Measurements from ENCODE around the gene ZNF521. TPM values are rescaled to one million over a fixed set of nuclear protein-coding genes. Genes with fewer than 3 reads are reported as not detected.

ZNF521 gene
- total RNA-seq, 1 experiment from 2014 or later, result not detected

- Mint-ChIP-seq H3K27ac (ENCODE audit: low read depth, unreplicated experiment) (no peak overlapping the region), H3K9me3 (ENCODE audit: unreplicated experiment) (no peaks in the 10 kb centered on the region)
- no TSS peak for BruUV-seq (replicated peaks)
Measured at GRCh38 chr18:25166113-25166512, 185.9 kb downstream of the ZNF521 start.

GRCh38 chr18:25164848-25165811 lies 186.8 kb downstream of the ZNF521 start:
- no peak for DNase-seq (ENCODE audit: unreplicated experiment)
- no peaks in the 10 kb centered on the region for H3K36me3 Mint-ChIP-seq (ENCODE audit: insufficient read depth, unreplicated experiment)
- intact Hi-C loops (cut with micrococcal nuclease), result no loop called here
- H3K27me3 Mint-ChIP-seq (ENCODE audit: insufficient read depth, unreplicated experiment), result no peaks in the 10 kb centered on the region
- CTCF ChIA-PET, result interaction anchor here (0.6 kb wide), 1 partner anchor 159 kb away, joined by 4 read pairs; no protein-coding TSS in a partner anchor
- no peaks in the 10 kb centered on the region for H3K9me3 Mint-ChIP-seq (ENCODE audit: unreplicated experiment)
- BruUV-seq (replicated peaks), result no TSS peak
- no peaks in the 10 kb centered on the region for H3K4me1 Mint-ChIP-seq (ENCODE audit: insufficient read depth, unreplicated experiment)
- H3K4me3 Mint-ChIP-seq (ENCODE audit: unreplicated experiment), result peak overlapping the region; percentile 56
- TF ChIP-seq, protein P1, sequence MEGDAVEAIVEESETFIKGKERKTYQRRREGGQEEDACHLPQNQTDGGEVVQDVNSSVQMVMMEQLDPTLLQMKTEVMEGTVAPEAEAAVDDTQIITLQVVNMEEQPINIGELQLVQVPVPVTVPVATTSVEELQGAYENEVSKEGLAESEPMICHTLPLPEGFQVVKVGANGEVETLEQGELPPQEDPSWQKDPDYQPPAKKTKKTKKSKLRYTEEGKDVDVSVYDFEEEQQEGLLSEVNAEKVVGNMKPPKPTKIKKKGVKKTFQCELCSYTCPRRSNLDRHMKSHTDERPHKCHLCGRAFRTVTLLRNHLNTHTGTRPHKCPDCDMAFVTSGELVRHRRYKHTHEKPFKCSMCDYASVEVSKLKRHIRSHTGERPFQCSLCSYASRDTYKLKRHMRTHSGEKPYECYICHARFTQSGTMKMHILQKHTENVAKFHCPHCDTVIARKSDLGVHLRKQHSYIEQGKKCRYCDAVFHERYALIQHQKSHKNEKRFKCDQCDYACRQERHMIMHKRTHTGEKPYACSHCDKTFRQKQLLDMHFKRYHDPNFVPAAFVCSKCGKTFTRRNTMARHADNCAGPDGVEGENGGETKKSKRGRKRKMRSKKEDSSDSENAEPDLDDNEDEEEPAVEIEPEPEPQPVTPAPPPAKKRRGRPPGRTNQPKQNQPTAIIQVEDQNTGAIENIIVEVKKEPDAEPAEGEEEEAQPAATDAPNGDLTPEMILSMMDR (IDR thresholded peaks at IDR 0.05; ENCODE audit: unreplicated experiment), result no peak
- no peak overlapping the region for H3K27ac Mint-ChIP-seq (ENCODE audit: low read depth, unreplicated experiment)
- POLR2A ChIA-PET, result no interaction called here

More at GRCh38 chr18:25166113-25166512, 185.9 kb downstream of the ZNF521 start:
- ChIA-PET POLR2A (no interaction called here), CTCF (no interaction called here)
- H3K36me3 Mint-ChIP-seq (ENCODE audit: insufficient read depth, unreplicated experiment), result no peaks in the 10 kb centered on the region
- no peaks in the 10 kb centered on the region for H3K27me3 Mint-ChIP-seq (ENCODE audit: insufficient read depth, unreplicated experiment)
- no peak overlapping the region for H3K4me3 Mint-ChIP-seq (ENCODE audit: unreplicated experiment)
- H3K4me1 Mint-ChIP-seq (ENCODE audit: insufficient read depth, unreplicated experiment), result no peaks in the 10 kb centered on the region
- TF ChIP-seq, protein P1 (IDR thresholded peaks at IDR 0.05; ENCODE audit: unreplicated experiment), result no peak
- intact Hi-C loops (cut with micrococcal nuclease), result no loop called here
- DNase-seq (ENCODE audit: unreplicated experiment), result no peak

DNA sequence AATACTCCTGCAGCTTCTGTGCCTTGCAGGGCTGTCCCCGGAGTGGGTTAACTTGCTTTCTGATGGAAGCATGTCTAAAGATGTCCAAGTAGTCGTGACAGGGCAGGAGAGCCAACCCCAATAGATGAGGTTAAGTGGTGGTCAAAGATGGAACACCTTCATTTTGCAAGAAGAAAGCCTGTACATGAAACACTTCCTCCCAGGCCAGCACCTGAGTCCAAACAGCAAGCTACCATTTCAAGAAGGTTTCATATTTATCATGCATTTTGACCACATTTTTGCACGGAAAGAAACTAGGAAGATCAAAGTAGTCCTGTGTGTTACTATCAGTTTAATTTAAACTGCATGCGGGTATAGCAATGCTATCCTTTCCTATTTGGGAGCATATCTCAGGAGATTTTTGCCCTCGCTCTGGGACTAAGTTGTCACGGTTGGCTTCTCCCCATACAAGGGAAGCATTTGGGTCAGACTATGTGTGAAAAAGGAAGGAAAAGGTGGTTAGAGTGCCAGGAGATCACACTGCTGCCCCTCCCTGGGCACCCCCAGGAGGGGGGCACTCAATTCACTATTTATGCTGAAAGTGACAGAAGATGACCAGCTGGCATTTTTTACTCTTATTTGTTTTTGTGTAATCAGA lies 187.6 kb downstream of the ZNF521 start:
- TF ChIP-seq, protein P1 (IDR thresholded peaks at IDR 0.05; ENCODE audit: unreplicated experiment), result no peak
- no TSS peak for BruUV-seq (replicated peaks)
- Mint-ChIP-seq H3K27ac (ENCODE audit: low read depth, unreplicated experiment) (no peak overlapping the region), H3K9me3 (ENCODE audit: unreplicated experiment) (no peaks in the 10 kb centered on the region), H3K27me3 (ENCODE audit: insufficient read depth, unreplicated experiment) (no peaks in the 10 kb centered on the region), H3K4me1 (ENCODE audit: insufficient read depth, unreplicated experiment) (no peaks in the 10 kb centered on the region), H3K36me3 (ENCODE audit: insufficient read depth, unreplicated experiment) (no peaks in the 10 kb centered on the region), H3K4me3 (ENCODE audit: unreplicated experiment) (peak overlapping the region; percentile 56)
- intact Hi-C loops (cut with micrococcal nuclease), result no loop called here
- POLR2A ChIA-PET, result no interaction called here
- DNase-seq (ENCODE audit: unreplicated experiment), result no peak
- CTCF ChIA-PET, result interaction anchor here (0.6 to 0.7 kb wide), 3 partner anchors 14 to 344 kb away, joined by 3 read pairs; no protein-coding TSS in a partner anchor

DNA sequence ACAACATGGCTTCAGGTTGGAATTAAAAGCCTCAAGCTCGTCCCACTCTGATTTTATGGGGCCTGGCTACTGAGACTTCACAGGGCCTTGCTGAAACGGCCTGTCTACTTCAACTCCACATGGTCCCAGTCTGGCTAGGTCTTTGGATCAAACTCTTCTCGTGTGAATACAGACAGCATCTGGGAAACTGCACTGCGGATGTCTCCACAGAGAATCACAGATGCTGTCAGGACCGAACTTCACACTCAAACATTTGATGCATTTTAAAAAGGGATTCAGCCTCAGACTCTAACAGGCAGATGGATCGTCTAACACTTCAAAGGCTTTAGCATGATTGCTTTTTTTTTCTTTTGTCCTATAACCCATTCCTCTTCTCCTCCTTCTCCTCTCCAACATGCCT lies 198.5 kb downstream of the ZNF521 start:
- no TSS peak for BruUV-seq (replicated peaks)
- H3K4me1 Mint-ChIP-seq (ENCODE audit: insufficient read depth, unreplicated experiment), result no peaks in the 10 kb centered on the region
- peaks cover 28% of the 10 kb centered on the region for H3K9me3 Mint-ChIP-seq (ENCODE audit: unreplicated experiment)
- H3K36me3 Mint-ChIP-seq (ENCODE audit: insufficient read depth, unreplicated experiment), result no peaks in the 10 kb centered on the region
- H3K4me3 Mint-ChIP-seq (ENCODE audit: unreplicated experiment), result no peak overlapping the region
- no peak for DNase-seq (ENCODE audit: unreplicated experiment)
- no peak overlapping the region for H3K27ac Mint-ChIP-seq (ENCODE audit: low read depth, unreplicated experiment)
- TF ChIP-seq, protein P1 (IDR thresholded peaks at IDR 0.05; ENCODE audit: unreplicated experiment), result no peak
- CTCF ChIA-PET, result interaction anchor here (0.6 kb wide), 1 partner anchor 183 kb away, joined by 3 read pairs; no protein-coding TSS in a partner anchor
- POLR2A ChIA-PET, result no interaction called here
- intact Hi-C loops (cut with micrococcal nuclease), result no loop called here
- H3K27me3 Mint-ChIP-seq (ENCODE audit: insufficient read depth, unreplicated experiment), result no peaks in the 10 kb centered on the region

All from MCF 10A (cell line).